Measurements from ENCODE around the gene CNGA1. TPM values are rescaled to one million over a fixed set of nuclear protein-coding genes. Genes with fewer than 3 reads are reported as not detected.

The CNGA1 gene
- total and polyA plus RNA-seq, 2 donors (not counting 3 experiments of a cell fraction or from before 2014, with no cell fraction given) = not detected

GRCh38 chr4:47972181-47972580, 44.3 kb downstream of the CNGA1 start:
- H4K20me1 ChIP-seq (replicated peaks; ENCODE audit: control insufficient read depth, extremely low read depth, insufficient read depth, low read length) = no peaks in the 10 kb centered on the region
- TF ChIP-seq POLR2A (IDR thresholded peaks at IDR 0.05; ENCODE audit: low read depth, low read length) (no peak), JUN (IDR thresholded peaks at IDR 0.05; ENCODE audit: borderline replicate concordance, insufficient read depth, insufficient read length, low read depth) (no peak), POLR2AphosphoS5 (IDR thresholded peaks at IDR 0.05; ENCODE audit: insufficient read depth, low read depth, low read length) (no peak), MAX (IDR thresholded peaks at IDR 0.05; ENCODE audit: insufficient read depth, insufficient read length) (no peak), GATA2 (IDR thresholded peaks at IDR 0.05; ENCODE audit: insufficient read depth, insufficient read length, low read depth, low read length) (no peak)
- H3K4me2 ChIP-seq (ENCODE audit: insufficient read depth, low read length) = no peak overlapping the region
- ChIA-PET CTCF (no interaction called here), POLR2A (interaction anchor here (0.6 kb wide), 1 partner anchor 142 kb away, joined by 3 read pairs; no protein-coding TSS in a partner anchor)
- no peaks in the 10 kb centered on the region for H3K79me2 ChIP-seq (ENCODE audit: control insufficient read depth, insufficient read depth, low read length)
- no TSS peak for BruUV-seq (replicated peaks)
- no peaks in the 10 kb centered on the region for H3K36me3 ChIP-seq (ENCODE audit: control insufficient read depth in 2 of 2, extremely low read depth in 1 of 2, insufficient read depth in 2 of 2, low read length in 2 of 2)
- H3K27ac ChIP-seq (ENCODE audit: insufficient read depth, low read depth, low read length) = no peak overlapping the region
- intact Hi-C loops (cut with micrococcal nuclease) = no loop called here
- no peak overlapping the region for H3K9ac ChIP-seq (replicated peaks; ENCODE audit: extremely low read depth, insufficient read depth, low read length)
- DNase-seq (ENCODE audit: low read depth, low spot score) (no peak), FAIRE-seq (no peak)
- no peaks in the 10 kb centered on the region for H3K9me3 ChIP-seq (replicated peaks; ENCODE audit: control insufficient read depth, insufficient read depth, low read length)
- H2AFZ ChIP-seq (ENCODE audit: low read depth, low read length) = no peak overlapping the region
- H3K4me1 ChIP-seq (ENCODE audit: control insufficient read depth, extremely low read depth, insufficient read depth, low read length) = no peaks in the 10 kb centered on the region
- dilution Hi-C loops (cut with MboI; ENCODE audit: extremely low pct_ligation_motif_present, low sequenced_read_pairs) = no loop called here
- H3K27me3 ChIP-seq (ENCODE audit: control insufficient read depth in 2 of 2, insufficient read depth in 2 of 2, low read length in 2 of 2) = no peaks in the 10 kb centered on the region
- no peaks in the 10 kb centered on the region for H3K9me1 ChIP-seq (replicated peaks; ENCODE audit: control insufficient read depth, extremely low read depth, insufficient read depth, low read length)
- no peak overlapping the region for H3K4me3 ChIP-seq (replicated peaks in 1 of 3; ENCODE audit: insufficient read depth in 1 of 3, low read depth in 1 of 3, low read length in 3 of 3)

GRCh38 chr4:47968847-47969246, 47.6 kb downstream of the CNGA1 start:
- FAIRE-seq = no peak
- dilution Hi-C loops (cut with MboI; ENCODE audit: extremely low pct_ligation_motif_present, low sequenced_read_pairs) = no loop called here
- H3K4me3 ChIP-seq (replicated peaks in 1 of 3; ENCODE audit: insufficient read depth in 1 of 3, low read depth in 1 of 3, low read length in 3 of 3) = no peak overlapping the region

More at GRCh38 chr4:47968847-47969246, 47.6 kb downstream of the CNGA1 start:
- BruUV-seq (replicated peaks) = no TSS peak
- Histone ChIP-seq H3K9ac (replicated peaks; ENCODE audit: extremely low read depth, insufficient read depth, low read length) (no peak overlapping the region), H3K27ac (ENCODE audit: insufficient read depth, low read depth, low read length) (no peak overlapping the region), H3K79me2 (ENCODE audit: control insufficient read depth, insufficient read depth, low read length) (no peaks in the 10 kb centered on the region), H3K9me3 (replicated peaks; ENCODE audit: control insufficient read depth, insufficient read depth, low read length) (no peaks in the 10 kb centered on the region), H3K4me1 (ENCODE audit: control insufficient read depth, extremely low read depth, insufficient read depth, low read length) (no peaks in the 10 kb centered on the region), H2AFZ (ENCODE audit: low read depth, low read length) (no peak overlapping the region), H4K20me1 (replicated peaks; ENCODE audit: control insufficient read depth, extremely low read depth, insufficient read depth, low read length) (no peaks in the 10 kb centered on the region), H3K36me3 (ENCODE audit: control insufficient read depth in 2 of 2, extremely low read depth in 1 of 2, insufficient read depth in 2 of 2, low read length in 2 of 2) (no peaks in the 10 kb centered on the region), H3K9me1 (replicated peaks; ENCODE audit: control insufficient read depth, extremely low read depth, insufficient read depth, low read length) (no peaks in the 10 kb centered on the region), H3K4me2 (ENCODE audit: insufficient read depth, low read length) (no peak overlapping the region), H3K27me3 (ENCODE audit: control insufficient read depth in 2 of 2, insufficient read depth in 2 of 2, low read length in 2 of 2) (no peaks in the 10 kb centered on the region)
- TF ChIP-seq GATA2 (IDR thresholded peaks at IDR 0.05; ENCODE audit: insufficient read depth, insufficient read length, low read depth, low read length) (no peak), FOS (IDR thresholded peaks at IDR 0.05; ENCODE audit: borderline replicate concordance, insufficient read depth, low read length) (no peak), EZH2 (IDR thresholded peaks at IDR 0.05; ENCODE audit: borderline replicate concordance, low read depth, low read length, severe bottlenecking) (no peak), POLR2AphosphoS5 (IDR thresholded peaks at IDR 0.05; ENCODE audit: insufficient read depth, low read depth, low read length) (no peak), JUN (IDR thresholded peaks at IDR 0.05; ENCODE audit: borderline replicate concordance, insufficient read depth, insufficient read length, low read depth) (no peak), MAX (IDR thresholded peaks at IDR 0.05; ENCODE audit: insufficient read depth, insufficient read length) (no peak), POLR2A (IDR thresholded peaks at IDR 0.05; ENCODE audit: low read depth, low read length) (no peak), CTCF (IDR thresholded peaks at IDR 0.05; ENCODE audit: extremely low read depth in 1 of 2, insufficient read depth in 1 of 2, low read depth in 1 of 2, low read length in 2 of 2) (no peak), MYC (IDR thresholded peaks at IDR 0.05; ENCODE audit: low read depth, low read length) (no peak)
- intact Hi-C loops (cut with micrococcal nuclease) = no loop called here
- CTCF ChIA-PET = no interaction called here
- no peak for DNase-seq (ENCODE audit: low read depth, low spot score)
- POLR2A ChIA-PET = no interaction called here
